Keratinocyte (primary cell): Measurements from ENCODE around the gene NAA16.

ENCODE experiments used
- CTCF ChIP-seq, 3 experiments: IDR thresholded peaks in 1 of 3; conservative IDR thresholded peaks in 1 of 3; optimal IDR thresholded peaks in 1 of 3; 2 replicates in 2 of 3; 3 replicates in 1 of 3; pipeline versions ENCODE3 to v1.5.1; 2011; ENCODE audit warnings: low read length in 3 of 3, mild to moderate bottlenecking in 3 of 3, moderate library complexity in 2 of 3, control low read depth in 1 of 3, inconsistent platforms in 1 of 3; ENCODE audit not compliant: insufficient read depth in 2 of 3; ENCODE audit errors: extremely low read depth in 1 of 3
- EZH2 ChIP-seq: IDR thresholded peaks from one replicate; pipeline ENCODE4 v1.6.1; 2012; ENCODE audit warnings: inconsistent platforms, mild to moderate bottlenecking, low read length, moderate library complexity

- no peak for TF ChIP-seq CTCF (optimal IDR thresholded peaks at IDR 0.05 in 1 of 3, IDR thresholded peaks at IDR 0.05 in 1 of 3, conservative IDR thresholded peaks at IDR 0.05 in 1 of 3; ENCODE audit: extremely low read depth in 1 of 3, insufficient read depth in 2 of 3, low read length in 3 of 3)
- no peak for TF ChIP-seq EZH2
Measured at GRCh38 chr13:41295973-41296372, 15.1 kb upstream of the NAA16 start.
